Measurements from ENCODE around the gene POU3F3. TPM values are rescaled to one million over a fixed set of nuclear protein-coding genes. Genes with fewer than 3 reads are reported as not detected.

The POU3F3 gene
- total RNA-seq, 1 experiment from 2014 or later: not detected

DNA sequence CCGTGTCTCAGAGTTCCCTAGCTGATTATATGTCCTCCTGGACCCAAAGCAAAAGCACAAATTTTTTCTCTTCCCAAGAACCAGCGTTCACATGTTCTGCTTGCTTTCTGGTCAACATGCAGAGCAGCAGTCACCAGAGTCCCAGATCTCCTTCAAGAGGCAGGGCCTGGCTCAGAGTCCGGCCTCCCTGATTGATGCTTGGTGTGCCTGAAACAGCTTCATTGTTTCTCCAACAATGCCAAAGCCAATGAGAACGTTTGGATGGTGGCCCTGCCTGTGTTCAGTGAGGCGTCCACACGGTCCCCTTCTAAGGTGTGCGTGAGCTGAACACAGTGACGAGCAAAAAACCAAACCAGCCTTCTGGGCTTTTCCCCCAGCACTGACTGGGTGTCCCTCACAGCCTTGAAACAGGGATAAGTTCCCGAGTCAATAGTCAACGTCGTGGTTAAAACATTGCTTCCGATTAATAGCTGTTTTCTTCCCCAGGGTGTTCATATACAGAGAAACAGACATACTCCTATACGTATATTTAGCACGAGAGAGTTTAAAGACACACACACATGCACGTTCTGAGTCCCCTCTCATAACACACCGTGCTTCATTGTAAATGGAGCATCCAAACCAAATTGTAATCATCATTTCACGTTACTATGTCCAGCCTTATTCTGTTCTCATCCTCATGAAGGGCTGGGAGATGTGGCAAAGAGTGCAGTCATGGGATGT, 19.3 kb upstream of the POU3F3 start:
- intact Hi-C loops (cut with micrococcal nuclease): no loop called here

GRCh38 chr2:104836265-104836664, 17.6 kb upstream of the POU3F3 start:
- Histone ChIP-seq H3K4me3 (replicated peaks in 1 of 2; ENCODE audit: low read depth in 1 of 2, low read length in 2 of 2) (no peak overlapping the region), H3K4me1 (ENCODE audit: control insufficient read depth in 1 of 2, insufficient read depth in 2 of 2, low read length in 2 of 2) (no peaks in the 10 kb centered on the region), H3K4me2 (ENCODE audit: low read length) (no peak overlapping the region), H3K79me2 (ENCODE audit: insufficient read depth, low read length) (no peaks in the 10 kb centered on the region), H3K9me2 (ENCODE audit: insufficient read depth) (no peaks in the 10 kb centered on the region), H4K20me1 (ENCODE audit: insufficient read depth) (no peaks in the 10 kb centered on the region), H3K27ac (ENCODE audit: low read depth, low read length) (no peak overlapping the region), H3K9ac (ENCODE audit: low read length) (no peak overlapping the region), H3K36me3 (ENCODE audit: control insufficient read depth in 1 of 2, insufficient read depth in 2 of 2, low read length in 2 of 2) (no peaks in the 10 kb centered on the region), H2AFZ (ENCODE audit: low read depth, low read length, poor library complexity, severe bottlenecking) (no peak overlapping the region), H3K9me3 (ENCODE audit: control insufficient read depth in 1 of 2, insufficient read depth in 1 of 2, low read depth in 1 of 2, low read length in 2 of 2) (no peaks in the 10 kb centered on the region), H3K27me3 (ENCODE audit: insufficient read depth, low read length) (no peaks in the 10 kb centered on the region)
- RAD21 ChIA-PET (ENCODE audit: low non-redundant PET in 1 of 2, low total read pairs in 2 of 2, uncharacterized antibody in 2 of 2, unreplicated experiment in 2 of 2): interaction anchor here in 1 of 2 experiments (0.7 kb wide), 1 partner anchor 402 kb away, joined by 5 read pairs; no protein-coding TSS in a partner anchor
- no TSS peak for BruUV-seq (replicated peaks)
- intact Hi-C loops (cut with micrococcal nuclease): no loop called here
- CTCF ChIA-PET: interaction anchor here (2.3 kb wide), 1 partner anchor 13 kb away, joined by 14 read pairs; no protein-coding TSS in a partner anchor
- TF ChIP-seq ZBTB33 (IDR thresholded peaks at IDR 0.05; ENCODE audit: extremely low read depth, insufficient replicate concordance, low read length) (no peak), SIN3A (IDR thresholded peaks at IDR 0.05; ENCODE audit: low read depth) (no peak), FOSL1 (IDR thresholded peaks at IDR 0.05; ENCODE audit: low read depth) (no peak), YY1 (IDR thresholded peaks at IDR 0.05; ENCODE audit: extremely low read depth, insufficient replicate concordance, low read depth, low read length) (no peak), RAD21 (IDR thresholded peaks at IDR 0.05; ENCODE audit: low read depth) (no peak), JUND (IDR thresholded peaks at IDR 0.05) (no peak), POLR2AphosphoS5 (IDR thresholded peaks at IDR 0.05; ENCODE audit: low read depth, low read length) (no peak), SRF (IDR thresholded peaks at IDR 0.05; ENCODE audit: low read depth) (no peak), ELF1 (IDR thresholded peaks at IDR 0.05; ENCODE audit: borderline replicate concordance, low read depth) (no peak)
- TF ChIP-seq, protein P1, sequence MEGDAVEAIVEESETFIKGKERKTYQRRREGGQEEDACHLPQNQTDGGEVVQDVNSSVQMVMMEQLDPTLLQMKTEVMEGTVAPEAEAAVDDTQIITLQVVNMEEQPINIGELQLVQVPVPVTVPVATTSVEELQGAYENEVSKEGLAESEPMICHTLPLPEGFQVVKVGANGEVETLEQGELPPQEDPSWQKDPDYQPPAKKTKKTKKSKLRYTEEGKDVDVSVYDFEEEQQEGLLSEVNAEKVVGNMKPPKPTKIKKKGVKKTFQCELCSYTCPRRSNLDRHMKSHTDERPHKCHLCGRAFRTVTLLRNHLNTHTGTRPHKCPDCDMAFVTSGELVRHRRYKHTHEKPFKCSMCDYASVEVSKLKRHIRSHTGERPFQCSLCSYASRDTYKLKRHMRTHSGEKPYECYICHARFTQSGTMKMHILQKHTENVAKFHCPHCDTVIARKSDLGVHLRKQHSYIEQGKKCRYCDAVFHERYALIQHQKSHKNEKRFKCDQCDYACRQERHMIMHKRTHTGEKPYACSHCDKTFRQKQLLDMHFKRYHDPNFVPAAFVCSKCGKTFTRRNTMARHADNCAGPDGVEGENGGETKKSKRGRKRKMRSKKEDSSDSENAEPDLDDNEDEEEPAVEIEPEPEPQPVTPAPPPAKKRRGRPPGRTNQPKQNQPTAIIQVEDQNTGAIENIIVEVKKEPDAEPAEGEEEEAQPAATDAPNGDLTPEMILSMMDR (IDR thresholded peaks at IDR 0.05 in 2 of 3, conservative IDR thresholded peaks at IDR 0.05 in 1 of 3; ENCODE audit: borderline replicate concordance in 1 of 3, insufficient read depth in 1 of 3, low read depth in 2 of 3, low read length in 2 of 3): no peak
- POLR2A ChIA-PET: no interaction called here
- ATAC-seq (no peak), DNase-seq (ENCODE audit: low read depth, low spot score) (no peak)

More for the DNA sequence above, 19.3 kb upstream of the POU3F3 start:
- ChIA-PET RAD21 (ENCODE audit: low non-redundant PET in 1 of 2, low total read pairs in 2 of 2, uncharacterized antibody in 2 of 2, unreplicated experiment in 2 of 2) (no interaction called here), CTCF (no interaction called here), POLR2A (no interaction called here)
- no peak overlapping the region for H2AFZ ChIP-seq (ENCODE audit: low read depth, low read length, poor library complexity, severe bottlenecking)
- no peaks in the 10 kb centered on the region for H3K9me3 ChIP-seq (ENCODE audit: control insufficient read depth in 1 of 2, insufficient read depth in 1 of 2, low read depth in 1 of 2, low read length in 2 of 2)
- DNase-seq (ENCODE audit: low read depth, low spot score) (no peak), ATAC-seq (no peak)
- no peaks in the 10 kb centered on the region for H3K9me2 ChIP-seq (ENCODE audit: insufficient read depth)
- H3K4me1 ChIP-seq (ENCODE audit: control insufficient read depth in 1 of 2, insufficient read depth in 2 of 2, low read length in 2 of 2): no peaks in the 10 kb centered on the region
- no peaks in the 10 kb centered on the region for H4K20me1 ChIP-seq (ENCODE audit: insufficient read depth)
- no peaks in the 10 kb centered on the region for H3K27me3 ChIP-seq (ENCODE audit: insufficient read depth, low read length)
- H3K9ac ChIP-seq (ENCODE audit: low read length): no peak overlapping the region
- no peaks in the 10 kb centered on the region for H3K79me2 ChIP-seq (ENCODE audit: insufficient read depth, low read length)
- H3K4me3 ChIP-seq (replicated peaks in 1 of 2; ENCODE audit: low read depth in 1 of 2, low read length in 2 of 2): no peak overlapping the region
- no peaks in the 10 kb centered on the region for H3K36me3 ChIP-seq (ENCODE audit: control insufficient read depth in 1 of 2, insufficient read depth in 2 of 2, low read length in 2 of 2)
- no peak overlapping the region for H3K4me2 ChIP-seq (ENCODE audit: low read length)
- BruUV-seq (replicated peaks): no TSS peak
- no peak overlapping the region for H3K27ac ChIP-seq (ENCODE audit: low read depth, low read length)
- no peak for TF ChIP-seq ZFX (IDR thresholded peaks at IDR 0.05)

All from HCT116 (cell line).